ENCODE measurements around the gene MEIS1. TPM values are rescaled to one million over a fixed set of nuclear protein-coding genes. Genes with fewer than 3 reads are reported as not detected.
"Not testable (repeated sequence)": the region's sequence is repeated elsewhere in the genome, so short reads cannot be mapped to it uniquely, and the experiment has no call there.

Gene MEIS1
- total RNA-seq, 1 experiment from 2014 or later = 0.28 TPM

DNA sequence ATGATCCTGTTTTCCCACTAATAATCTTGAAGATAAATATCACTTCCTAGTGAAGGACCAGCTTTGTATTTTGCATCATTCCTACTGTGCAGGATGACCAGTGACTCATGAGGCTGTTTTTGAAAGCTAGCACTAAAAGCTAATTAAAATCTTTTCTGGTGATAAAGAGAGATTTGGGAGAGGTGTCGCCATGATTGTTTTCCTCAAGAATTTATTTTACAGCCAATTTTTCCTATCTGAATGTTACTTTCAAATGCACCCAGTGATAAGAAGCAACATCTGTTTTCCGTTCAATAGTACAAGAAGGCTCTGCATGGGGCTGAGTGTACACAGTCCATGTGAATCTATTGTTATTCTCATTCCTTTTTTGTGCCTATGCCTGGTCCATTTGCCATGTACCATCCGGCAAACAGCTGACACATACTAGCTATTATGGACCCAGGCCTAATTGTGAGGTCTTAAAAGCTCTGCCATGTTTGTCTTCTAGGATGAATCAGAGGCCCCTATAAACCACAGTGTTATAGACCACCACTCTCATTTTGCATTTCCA, 28.4 kb downstream of the MEIS1 start:
- no peaks in the 10 kb centered on the region for H3K36me3 ChIP-seq (replicated peaks; ENCODE audit: control insufficient read depth, insufficient read depth, low read length)
- H3K27me3 ChIP-seq (ENCODE audit: control insufficient read depth, insufficient read depth, low read length) = no peaks in the 10 kb centered on the region
- no peak overlapping the region for H3K4me3 ChIP-seq (ENCODE audit: insufficient read depth, low read depth, low read length)
- no peak for DNase-seq

DNA sequence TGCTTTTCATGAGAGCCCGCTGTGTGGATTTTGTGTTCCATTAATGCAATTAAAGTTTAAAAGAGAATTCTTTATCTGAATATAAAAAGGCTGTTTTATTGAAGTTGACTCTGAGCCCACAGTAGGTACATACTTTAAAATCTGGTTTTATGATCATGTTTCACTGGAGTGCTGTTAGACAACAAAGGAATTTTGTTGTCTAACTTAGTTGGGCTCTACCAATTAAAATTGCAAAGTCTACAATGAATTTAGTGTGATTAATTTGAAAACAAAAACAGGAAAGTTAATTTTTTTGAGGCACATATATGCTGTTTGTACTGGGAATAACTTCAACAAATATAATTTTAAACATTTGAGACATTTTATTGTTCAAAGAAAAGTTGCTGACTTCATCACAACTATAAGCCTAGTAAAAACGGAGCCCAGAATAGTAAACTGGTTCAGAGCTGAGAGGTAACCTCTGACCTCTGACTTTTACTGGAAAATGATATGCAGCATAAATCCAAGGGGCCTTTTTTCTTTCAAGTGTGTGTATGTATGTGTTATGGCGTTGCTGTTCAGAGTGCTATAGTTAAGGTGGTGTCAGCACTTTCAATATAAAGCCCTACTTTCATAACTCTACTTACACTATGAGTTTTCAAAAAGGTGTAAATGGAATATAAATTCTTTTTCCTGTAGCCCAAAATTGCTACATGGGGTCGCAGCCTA, 30.2 kb downstream of the MEIS1 start:
- H3K4me3 ChIP-seq (ENCODE audit: insufficient read depth, low read depth, low read length) = no peak overlapping the region
- no peak for DNase-seq
- no peaks in the 10 kb centered on the region for H3K27me3 ChIP-seq (ENCODE audit: control insufficient read depth, insufficient read depth, low read length)
- no peaks in the 10 kb centered on the region for H3K36me3 ChIP-seq (replicated peaks; ENCODE audit: control insufficient read depth, insufficient read depth, low read length)

DNA sequence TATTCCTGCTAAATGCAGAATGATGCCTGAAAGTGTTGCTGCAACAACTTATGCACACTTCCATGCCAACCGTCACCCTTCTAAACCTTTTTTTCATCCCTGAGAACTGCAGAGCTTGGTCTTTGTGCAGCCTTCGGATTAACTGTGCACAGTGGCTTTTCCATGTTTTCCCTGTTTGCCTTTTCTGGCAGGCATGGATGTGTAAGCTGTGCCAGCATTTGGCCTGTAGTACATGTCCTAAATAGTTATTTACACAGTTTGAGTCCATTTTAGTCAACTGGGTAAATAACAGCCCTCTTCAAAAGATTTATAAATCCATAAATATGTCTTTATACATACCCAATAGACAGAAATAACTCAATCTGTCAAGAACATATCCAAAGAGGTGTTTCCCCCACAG, 31.5 kb downstream of the MEIS1 start:
- no peaks in the 10 kb centered on the region for H3K27me3 ChIP-seq (ENCODE audit: control insufficient read depth, insufficient read depth, low read length)
- no peaks in the 10 kb centered on the region for H3K36me3 ChIP-seq (replicated peaks; ENCODE audit: control insufficient read depth, insufficient read depth, low read length)
- DNase-seq = no peak
- H3K4me3 ChIP-seq (ENCODE audit: insufficient read depth, low read depth, low read length) = no peak overlapping the region

DNA sequence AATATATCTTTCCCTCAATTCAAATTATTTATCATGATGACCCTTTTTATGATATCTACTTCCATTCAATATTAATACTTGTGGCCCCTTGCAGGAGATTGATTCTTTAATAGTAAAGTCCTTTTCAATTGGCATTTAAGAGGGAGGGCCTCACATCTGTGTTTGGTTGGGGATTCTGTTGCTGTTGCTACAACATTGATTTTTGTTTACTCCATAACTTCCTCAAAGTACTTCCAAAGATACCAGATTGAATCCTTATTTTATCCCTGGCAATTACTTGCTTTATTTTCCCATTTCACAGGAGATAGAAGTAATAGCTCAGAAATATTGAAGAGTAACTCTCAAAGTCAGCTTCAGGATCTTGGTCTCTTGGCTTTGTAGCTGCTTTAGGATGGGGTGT, 32.8 kb downstream of the MEIS1 start:
- no peak overlapping the region for H3K4me3 ChIP-seq (ENCODE audit: insufficient read depth, low read depth, low read length)
- H3K27me3 ChIP-seq (ENCODE audit: control insufficient read depth, insufficient read depth, low read length) = no peaks in the 10 kb centered on the region
- DNase-seq = no peak
- H3K36me3 ChIP-seq (replicated peaks; ENCODE audit: control insufficient read depth, insufficient read depth, low read length) = no peaks in the 10 kb centered on the region

DNA sequence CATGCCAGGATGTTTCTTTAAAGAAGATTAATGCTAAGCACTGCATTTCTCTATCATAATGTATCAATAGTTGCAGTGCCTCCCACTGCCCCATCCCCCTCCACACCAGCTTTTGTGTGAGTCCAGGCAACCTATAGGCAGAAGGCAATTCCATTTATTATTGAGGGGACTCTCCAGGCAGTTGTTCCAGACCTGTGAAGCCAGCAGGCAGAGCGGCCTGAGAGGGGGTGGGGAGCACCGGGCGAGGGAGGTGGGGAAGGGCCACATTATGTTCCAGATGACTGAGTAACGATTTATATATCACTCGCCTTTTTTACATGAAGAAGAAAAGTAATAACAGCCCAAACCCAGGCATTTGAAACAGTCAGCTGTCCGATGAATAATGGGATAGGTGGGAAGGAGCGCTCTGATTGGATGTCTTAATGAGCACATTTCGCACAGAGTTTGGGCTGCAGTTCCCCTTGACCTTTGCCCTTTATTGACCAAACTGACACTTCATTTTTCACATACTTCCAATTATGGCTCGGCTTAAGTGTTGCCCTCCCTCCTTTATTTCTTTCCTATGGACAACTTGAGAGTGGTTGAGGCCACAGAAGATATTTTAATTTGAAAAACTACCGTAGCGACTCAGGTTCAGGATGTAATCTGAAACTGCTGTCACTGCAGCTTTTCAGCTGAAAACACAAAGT, 34.4 kb downstream of the MEIS1 start:
- DNase-seq = no peak
- Histone ChIP-seq H3K4me3 (ENCODE audit: insufficient read depth, low read depth, low read length) (no peak overlapping the region), H3K36me3 (replicated peaks; ENCODE audit: control insufficient read depth, insufficient read depth, low read length) (no peaks in the 10 kb centered on the region), H3K27me3 (ENCODE audit: control insufficient read depth, insufficient read depth, low read length) (no peaks in the 10 kb centered on the region)

DNA sequence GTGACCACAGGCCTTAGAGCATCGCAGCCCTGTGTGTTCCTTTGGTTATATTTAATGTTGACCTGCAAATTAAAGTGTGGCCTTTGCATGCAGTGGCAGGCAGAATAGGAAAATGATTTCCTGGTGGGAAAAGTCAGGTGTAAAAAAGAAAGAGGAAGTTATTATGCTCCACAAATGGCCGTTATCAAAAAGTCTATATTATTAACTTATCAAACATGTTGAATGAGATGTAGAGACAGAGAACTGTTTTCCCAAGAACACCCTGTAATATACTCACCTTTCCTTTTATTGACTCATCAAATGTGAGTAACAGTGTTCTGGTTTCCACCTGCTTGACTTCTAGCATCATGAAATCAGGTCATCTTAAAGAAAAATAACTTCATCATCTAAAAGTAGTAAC, 35.3 kb downstream of the MEIS1 start:
- no peak for DNase-seq
- H3K4me3 ChIP-seq (ENCODE audit: insufficient read depth, low read depth, low read length) = no peak overlapping the region
- H3K36me3 ChIP-seq (replicated peaks; ENCODE audit: control insufficient read depth, insufficient read depth, low read length) = no peaks in the 10 kb centered on the region
- no peaks in the 10 kb centered on the region for H3K27me3 ChIP-seq (ENCODE audit: control insufficient read depth, insufficient read depth, low read length)

DNA sequence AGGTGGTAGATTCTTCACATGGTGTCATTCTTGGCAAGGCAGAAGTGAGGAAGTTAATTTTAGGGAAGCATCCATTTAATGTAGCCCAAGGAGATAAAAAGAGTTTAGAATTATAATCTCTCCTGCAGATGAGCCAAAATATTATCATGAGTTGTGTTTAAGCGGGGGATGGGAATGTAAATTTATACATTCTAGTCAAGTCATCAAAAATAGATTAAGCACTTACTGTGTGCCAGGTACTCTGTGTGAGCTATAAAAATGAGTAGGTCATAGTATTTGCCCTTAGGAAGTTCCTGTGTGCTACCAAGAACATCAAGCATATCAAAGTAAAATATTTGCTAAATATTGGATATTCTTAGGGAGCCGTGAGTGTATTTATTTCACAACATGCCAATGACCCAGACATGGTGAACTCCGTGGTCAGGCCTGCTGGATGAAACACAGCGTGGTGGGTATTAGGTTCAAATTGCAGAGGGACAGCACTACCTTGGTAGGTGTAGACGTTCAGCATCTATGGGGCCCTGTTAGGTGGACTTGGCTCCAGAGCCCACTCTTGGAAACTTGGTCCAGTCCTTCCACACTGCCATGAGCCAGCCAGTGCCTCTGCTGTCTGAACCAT, 37.4 kb downstream of the MEIS1 start:
- no peak for DNase-seq
- no peaks in the 10 kb centered on the region for H3K36me3 ChIP-seq (replicated peaks; ENCODE audit: control insufficient read depth, insufficient read depth, low read length)
- H3K4me3 ChIP-seq (ENCODE audit: insufficient read depth, low read depth, low read length) = no peak overlapping the region
- no peaks in the 10 kb centered on the region for H3K27me3 ChIP-seq (ENCODE audit: control insufficient read depth, insufficient read depth, low read length)

DNA sequence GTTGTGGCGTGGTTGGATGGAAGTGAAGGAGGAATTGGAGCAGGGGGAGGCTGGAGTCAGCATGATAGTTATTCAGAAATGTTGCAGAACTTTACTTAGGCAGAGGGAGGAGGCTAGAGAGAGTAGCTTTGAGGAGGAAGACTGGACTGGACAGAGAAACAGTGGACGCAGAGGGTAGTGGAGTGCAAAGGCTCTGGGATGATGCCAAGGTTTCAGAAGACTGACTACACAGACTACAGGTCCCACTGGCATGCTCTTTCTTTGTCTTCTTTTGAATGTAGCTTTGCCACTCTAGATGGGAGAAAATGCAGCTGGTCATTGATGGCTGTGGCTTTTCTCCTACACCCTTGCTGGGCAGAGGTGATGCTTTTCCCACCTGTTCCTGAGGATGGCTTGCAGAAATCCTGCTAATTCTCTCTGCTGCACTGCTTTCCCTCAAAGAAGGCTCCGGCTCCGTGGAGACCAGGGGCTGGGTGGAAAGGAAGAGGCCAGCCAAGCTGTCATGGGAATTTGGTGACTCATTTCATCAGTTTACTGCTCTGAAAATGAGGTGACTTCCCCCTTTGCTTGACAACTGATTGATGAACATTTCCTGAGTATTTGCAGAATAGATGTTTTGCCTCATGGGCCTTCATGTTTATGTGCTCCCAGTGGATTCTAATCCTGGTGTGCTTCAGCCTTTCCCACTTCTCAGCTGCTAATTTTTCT, 42.4 kb downstream of the MEIS1 start:
- Histone ChIP-seq H3K27me3 (ENCODE audit: control insufficient read depth, insufficient read depth, low read length) (no peaks in the 10 kb centered on the region), H3K4me3 (ENCODE audit: insufficient read depth, low read depth, low read length) (no peak overlapping the region), H3K36me3 (replicated peaks; ENCODE audit: control insufficient read depth, insufficient read depth, low read length) (no peaks in the 10 kb centered on the region)
- DNase-seq = no peak

DNA sequence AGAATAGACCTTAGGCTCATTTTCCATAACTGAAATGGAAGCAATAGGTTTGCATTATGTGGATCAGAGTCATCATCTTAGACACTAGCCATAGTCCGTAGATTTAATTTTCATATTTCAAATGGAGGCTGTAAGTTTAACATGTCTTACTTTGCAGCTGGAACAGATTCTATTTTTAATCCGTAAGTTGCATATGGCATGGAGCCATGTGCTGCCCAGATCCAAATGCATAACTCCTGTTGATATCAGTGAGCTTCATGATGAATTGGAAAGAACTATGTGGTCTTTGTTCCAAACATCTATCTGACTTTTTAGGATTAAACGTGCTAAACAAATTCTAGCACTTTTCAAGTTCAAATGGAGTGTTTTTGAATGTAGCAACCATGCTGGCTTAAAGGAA, 43.4 kb downstream of the MEIS1 start:
- no peak for DNase-seq
- Histone ChIP-seq H3K36me3 (replicated peaks; ENCODE audit: control insufficient read depth, insufficient read depth, low read length) (no peaks in the 10 kb centered on the region), H3K4me3 (ENCODE audit: insufficient read depth, low read depth, low read length) (no peak overlapping the region), H3K27me3 (ENCODE audit: control insufficient read depth, insufficient read depth, low read length) (no peaks in the 10 kb centered on the region)

DNA sequence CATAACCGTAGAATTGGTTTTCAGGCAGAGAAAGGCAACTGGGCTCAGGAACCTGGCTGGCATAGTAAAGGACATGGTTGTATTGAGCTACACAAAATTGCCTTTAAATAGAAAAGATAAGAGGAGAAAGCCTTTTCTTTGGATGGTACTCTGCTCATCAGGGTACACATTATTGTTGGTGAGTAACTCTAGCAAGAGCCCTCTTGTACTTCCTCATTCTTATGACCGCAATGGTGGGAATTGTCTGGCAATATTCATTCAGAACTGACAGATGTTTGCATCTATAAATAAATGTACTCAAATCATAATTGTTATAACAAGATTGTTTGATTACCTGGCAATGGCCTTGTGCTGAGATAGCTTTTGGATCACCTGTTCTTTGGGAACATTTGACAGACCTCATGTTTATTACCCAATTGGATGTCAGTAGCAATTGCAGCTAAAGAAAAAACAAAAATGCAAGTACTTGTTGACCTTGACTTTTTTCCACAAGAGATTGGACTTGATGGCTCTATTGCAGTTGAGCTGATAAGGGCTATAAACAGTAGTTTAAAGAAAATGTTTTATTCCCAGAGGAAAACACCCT, 43.9 kb downstream of the MEIS1 start:
- no peak for DNase-seq
- Histone ChIP-seq H3K36me3 (replicated peaks; ENCODE audit: control insufficient read depth, insufficient read depth, low read length) (no peaks in the 10 kb centered on the region), H3K4me3 (ENCODE audit: insufficient read depth, low read depth, low read length) (no peak overlapping the region), H3K27me3 (ENCODE audit: control insufficient read depth, insufficient read depth, low read length) (no peaks in the 10 kb centered on the region)

DNA sequence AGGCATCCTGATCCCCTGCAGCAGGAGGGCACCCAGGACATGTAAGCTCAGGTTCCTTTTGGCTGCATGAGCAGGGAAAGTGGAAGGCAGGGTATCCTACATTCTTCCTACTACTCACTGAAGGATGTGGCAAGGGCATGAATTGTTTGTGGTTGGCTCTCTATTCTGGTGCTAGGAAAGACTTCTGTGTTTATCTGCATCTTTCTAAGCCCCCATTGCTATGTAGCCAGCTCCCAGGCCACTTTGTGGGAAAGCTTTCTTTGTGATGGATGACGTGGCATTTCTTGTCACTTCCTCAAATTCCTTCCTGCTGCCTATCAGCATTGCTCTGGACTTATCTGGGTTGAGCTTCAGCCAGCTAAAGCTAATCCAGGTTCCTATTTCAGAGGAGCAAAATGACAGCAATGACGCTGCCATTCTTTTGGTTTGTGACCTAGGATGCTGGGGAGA, 46.2 kb downstream of the MEIS1 start:
- Histone ChIP-seq H3K36me3 (replicated peaks; ENCODE audit: control insufficient read depth, insufficient read depth, low read length) (no peaks in the 10 kb centered on the region), H3K4me3 (ENCODE audit: insufficient read depth, low read depth, low read length) (no peak overlapping the region), H3K27me3 (ENCODE audit: control insufficient read depth, insufficient read depth, low read length) (no peaks in the 10 kb centered on the region)
- DNase-seq = peak; percentile 16

DNA sequence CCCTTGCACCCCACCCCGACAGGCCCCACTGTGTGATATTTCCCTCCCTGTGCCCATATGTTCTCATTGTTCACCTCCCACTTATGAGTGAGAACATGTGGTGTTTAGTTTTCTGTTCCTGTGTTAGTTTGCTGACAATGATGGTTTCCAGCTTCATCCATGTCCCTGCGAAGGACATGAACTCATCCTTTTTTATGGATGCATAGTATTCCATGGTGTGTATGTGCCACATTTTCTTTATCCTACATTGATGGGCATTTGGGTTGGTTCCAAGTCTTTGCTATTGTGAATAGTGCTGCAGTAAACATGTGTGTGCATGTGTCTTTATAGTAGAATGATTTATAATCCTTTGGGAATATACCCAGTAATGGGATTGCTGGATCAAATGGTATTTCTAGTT, 50.3 kb downstream of the MEIS1 start:
- not testable (repeated sequence) for H3K36me3 ChIP-seq (replicated peaks; ENCODE audit: control insufficient read depth, insufficient read depth, low read length); DNase-seq; H3K27me3 ChIP-seq (ENCODE audit: control insufficient read depth, insufficient read depth, low read length); H3K4me3 ChIP-seq (ENCODE audit: insufficient read depth, low read depth, low read length)

DNA sequence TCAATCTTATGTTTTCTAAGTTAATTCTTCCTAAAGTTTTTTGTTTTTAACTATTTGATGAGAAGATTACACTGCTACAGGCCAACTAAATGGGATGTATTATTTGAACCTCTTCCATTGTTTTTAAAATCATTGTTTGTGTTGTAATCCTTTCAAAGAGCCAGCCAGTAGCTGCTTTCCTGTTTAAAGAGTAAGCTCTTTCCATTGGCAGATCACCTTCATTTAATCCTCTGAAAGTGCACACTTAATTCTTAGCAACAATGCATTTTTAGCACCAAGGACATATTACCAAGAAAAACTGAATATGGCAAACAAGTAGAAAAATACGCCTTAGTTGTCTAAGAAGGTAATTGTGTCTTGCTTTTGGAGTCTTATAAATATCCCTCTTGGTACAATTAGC, 54.0 kb downstream of the MEIS1 start:
- no peak overlapping the region for H3K4me3 ChIP-seq (ENCODE audit: insufficient read depth, low read depth, low read length)
- DNase-seq = no peak
- H3K36me3 ChIP-seq (replicated peaks; ENCODE audit: control insufficient read depth, insufficient read depth, low read length) = no peaks in the 10 kb centered on the region
- no peaks in the 10 kb centered on the region for H3K27me3 ChIP-seq (ENCODE audit: control insufficient read depth, insufficient read depth, low read length)

DNA sequence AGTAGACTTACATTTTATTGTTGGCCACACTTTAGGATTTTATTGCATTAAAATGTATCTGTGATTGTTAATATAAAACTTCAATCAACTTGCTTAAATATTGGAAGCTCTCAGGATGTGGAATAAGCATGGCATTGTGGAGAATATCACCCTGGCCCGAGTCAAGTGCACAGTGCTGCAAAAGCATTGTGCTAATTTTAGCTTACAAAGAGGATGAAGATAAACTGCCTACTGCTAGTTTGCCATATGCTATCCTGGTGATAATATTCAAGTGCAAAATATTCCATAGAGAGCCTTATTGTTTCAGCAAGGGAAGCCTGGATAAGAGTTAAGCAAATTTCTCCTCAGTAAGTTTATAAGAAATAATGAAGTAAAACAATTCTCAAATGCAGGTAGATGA, 54.5 kb downstream of the MEIS1 start:
- no peaks in the 10 kb centered on the region for H3K36me3 ChIP-seq (replicated peaks; ENCODE audit: control insufficient read depth, insufficient read depth, low read length)
- DNase-seq = no peak
- no peaks in the 10 kb centered on the region for H3K27me3 ChIP-seq (ENCODE audit: control insufficient read depth, insufficient read depth, low read length)
- no peak overlapping the region for H3K4me3 ChIP-seq (ENCODE audit: insufficient read depth, low read depth, low read length)
